DMS53 treated with DMSO at 0.1 percent for 48 hours (cell line): ENCODE data around the gene MAP3K6.

ENCODE experiments used
- DNase-seq: peaks from one replicate; lab custom pipeline; 2025; ENCODE audit not compliant: unreplicated experiment; lab: John Stamatoyannopoulos, UW

Gene MAP3K6

DNA sequence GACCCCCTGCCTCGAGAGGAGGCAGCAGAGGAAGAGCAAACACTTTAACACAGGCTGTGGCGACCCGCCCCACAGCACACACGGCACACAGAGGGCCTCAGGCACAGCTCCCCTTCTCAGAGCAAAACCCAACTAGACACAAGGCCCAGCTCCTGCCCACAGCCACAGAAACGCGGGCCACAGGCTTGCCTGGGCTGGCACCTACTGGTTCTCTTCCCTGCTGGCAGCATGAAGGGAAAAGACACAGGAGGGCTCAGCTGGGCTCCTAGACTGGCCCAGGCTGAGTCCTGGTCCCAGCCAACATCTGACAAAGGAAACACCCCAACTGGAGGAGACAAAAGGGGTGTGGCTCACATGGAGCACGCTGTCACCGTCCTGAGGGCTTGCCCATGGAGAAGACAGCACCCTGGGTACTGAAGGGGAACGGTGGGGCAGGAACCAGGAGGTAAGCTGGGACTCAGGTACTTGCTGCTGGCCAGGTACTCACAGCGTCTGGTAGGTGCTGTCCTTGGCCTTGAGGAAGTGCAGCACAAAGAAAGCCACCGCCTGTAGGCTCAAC, 12.9 kb upstream of the MAP3K6 start:
- no peak for DNase-seq

DNA sequence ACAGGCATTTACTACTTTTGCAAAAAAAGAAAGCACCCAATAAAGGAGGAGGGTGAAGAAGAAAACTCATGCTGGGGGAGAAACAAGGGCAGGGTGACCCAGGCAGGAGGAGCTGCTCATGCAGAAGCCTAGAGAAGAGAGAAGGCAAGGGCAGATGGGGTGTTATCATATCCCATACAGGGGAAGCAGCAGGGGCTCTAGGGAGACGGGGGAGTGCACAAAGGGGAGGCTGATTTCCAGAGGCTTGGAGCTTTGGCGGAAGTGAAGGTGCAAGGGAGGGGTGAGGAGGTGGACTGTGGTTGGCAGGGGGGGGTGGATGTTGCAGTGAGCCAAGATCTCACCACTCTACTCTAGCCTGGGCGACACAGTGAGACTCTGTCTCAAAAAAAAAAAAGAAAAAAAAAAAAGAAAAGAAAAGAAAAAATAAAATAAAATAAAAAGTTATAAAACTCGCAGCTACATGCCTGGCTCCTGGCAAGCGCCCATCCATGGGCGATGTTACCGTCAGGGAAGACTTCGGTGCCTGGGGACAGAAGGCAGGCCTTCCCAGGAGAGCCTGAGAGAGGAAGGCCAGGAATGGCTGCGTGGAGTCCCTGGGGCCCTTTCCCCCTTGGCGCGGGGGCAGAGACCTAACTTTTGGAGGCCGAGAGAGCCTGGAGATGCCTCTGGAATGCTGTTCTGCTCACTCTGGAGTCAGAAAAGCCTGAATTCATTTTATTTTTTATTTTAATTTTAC, 11.2 kb upstream of the MAP3K6 start:
- no peak for DNase-seq

GRCh38 chr1:27374362-27375086, 7.8 kb upstream of the MAP3K6 start, which contains the start of gene FCN3:
TSS of gene FCN3 (minus strand) at chr1:27374824. CDS start at chr1:27374818, 6 bp downstream.
- DNase-seq = no peak

DNA sequence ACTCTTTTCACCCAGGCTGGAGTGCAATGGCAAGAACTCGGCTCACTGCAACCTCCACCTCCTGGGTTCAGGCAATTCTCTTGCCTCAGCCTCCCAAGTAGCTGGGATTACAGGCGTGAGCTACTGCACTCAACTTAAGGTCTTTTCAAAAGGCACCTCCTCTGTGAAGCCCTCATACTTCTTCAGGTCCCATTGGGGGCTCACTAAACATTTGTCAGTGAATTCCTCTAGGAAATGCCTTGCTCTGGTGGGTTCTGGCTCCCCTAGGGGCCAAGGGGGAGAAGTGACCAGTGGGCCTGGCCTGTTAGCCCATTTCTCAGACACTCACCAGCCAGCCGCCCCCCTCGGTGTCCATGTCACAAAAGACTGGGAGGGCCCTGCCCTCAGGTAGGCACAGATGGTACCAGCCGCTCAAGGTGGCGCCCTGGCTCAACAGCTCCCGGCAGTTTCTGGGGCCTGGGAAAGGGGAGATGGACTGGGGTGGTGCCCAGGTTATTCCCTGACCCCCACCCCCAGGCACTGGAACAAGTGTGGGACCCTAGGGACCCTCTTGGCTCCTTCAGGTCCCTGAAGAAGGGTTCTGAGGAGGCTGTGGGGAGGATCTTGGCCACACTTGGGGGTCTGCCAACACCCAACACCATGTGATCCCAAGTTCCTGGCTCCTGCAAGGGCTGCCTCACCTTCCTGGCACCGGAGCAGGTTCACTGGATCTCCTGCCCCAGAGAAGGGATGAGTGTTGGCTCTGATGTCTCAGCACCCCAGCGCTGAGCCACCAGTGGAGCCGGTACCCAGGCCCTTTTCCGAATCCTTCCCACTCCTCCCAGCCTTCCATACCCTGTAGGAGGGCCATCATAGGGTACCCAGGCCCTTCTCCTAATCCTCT, 6.3 kb upstream of the MAP3K6 start:
- DNase-seq = no peak

- no peak for DNase-seq
Measured at GRCh38 chr1:27372022-27372807, 5.5 kb upstream of the MAP3K6 start.

DNA sequence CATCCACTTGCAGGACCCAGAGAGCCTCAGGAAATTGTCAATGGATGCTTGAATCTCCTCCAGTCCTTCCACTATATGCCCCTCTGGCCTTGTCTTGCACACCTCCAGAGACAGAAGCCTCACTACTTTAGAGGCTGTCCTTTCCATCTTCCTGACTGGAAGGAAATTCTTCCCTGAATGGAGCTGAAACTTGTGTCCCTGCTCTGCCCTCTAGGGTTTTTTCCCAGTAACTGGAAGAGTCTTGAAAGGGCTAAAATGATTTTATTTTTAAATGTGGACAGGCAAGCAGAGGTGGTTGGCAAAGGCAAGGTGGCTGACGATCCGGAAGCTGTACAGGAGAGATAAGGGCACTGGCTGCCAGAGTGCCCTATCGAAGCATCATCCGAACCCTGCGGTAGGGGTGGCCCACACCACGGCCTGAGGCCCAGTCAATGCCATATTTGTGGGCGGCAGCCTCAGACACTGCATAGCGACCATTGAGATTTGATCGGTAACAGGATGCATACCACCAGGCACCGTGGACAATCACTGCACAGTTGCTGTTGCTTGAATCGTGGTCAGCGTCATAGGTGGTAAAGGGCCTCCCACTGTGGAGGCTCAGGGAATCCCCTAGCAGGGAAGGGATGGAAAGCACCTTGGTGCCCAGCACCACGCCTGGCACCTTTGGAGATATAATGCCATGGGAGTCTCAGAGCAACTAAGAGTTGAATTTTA, 2.3 kb upstream of the MAP3K6 start:
- DNase-seq = peak; percentile 14

- DNase-seq = no peak
Measured at GRCh38 chr1:27367160-27367650, 444 bp upstream of the MAP3K6 start.

GRCh38 chr1:27366113-27366410, 699 bp downstream of the MAP3K6 start:
- DNase-seq = peak; percentile 58

DNA sequence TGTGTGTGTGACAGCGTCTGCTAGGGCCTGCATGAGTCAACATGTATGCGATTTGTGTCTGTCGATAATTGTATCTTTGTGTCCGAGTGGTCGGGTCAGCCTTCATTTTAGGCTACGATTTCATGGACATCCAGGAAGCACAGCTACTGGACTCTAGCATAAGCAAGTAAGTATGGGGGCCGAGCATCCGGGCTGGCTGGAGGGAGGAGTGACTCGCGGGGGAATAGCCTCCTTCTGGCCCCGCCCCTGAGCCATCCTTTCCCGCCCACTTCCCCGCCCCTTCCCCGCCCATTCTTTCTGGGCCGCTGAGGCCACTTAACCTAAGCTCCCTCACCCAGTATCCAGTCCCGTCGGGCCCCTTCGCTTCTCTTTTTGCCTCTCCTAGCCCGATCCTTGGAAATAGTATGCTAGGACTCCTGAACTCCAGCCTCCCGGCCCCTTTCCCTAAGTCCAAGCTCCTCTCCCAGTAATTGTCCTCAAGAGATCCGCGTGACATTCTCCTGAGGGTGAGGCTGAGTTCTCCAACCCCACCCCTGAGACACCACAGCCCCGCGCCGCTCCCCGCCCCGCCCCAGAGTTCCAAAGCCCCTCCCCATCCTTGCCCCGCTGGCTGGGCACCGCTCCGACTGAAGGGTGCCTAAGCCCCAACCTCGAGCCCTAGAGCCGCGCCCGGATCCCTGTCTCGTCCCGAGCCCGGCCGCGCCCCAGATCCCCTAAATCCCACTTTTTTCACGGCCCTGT, 1.2 kb downstream of the MAP3K6 start:
- DNase-seq = peak; percentile 77

DNA sequence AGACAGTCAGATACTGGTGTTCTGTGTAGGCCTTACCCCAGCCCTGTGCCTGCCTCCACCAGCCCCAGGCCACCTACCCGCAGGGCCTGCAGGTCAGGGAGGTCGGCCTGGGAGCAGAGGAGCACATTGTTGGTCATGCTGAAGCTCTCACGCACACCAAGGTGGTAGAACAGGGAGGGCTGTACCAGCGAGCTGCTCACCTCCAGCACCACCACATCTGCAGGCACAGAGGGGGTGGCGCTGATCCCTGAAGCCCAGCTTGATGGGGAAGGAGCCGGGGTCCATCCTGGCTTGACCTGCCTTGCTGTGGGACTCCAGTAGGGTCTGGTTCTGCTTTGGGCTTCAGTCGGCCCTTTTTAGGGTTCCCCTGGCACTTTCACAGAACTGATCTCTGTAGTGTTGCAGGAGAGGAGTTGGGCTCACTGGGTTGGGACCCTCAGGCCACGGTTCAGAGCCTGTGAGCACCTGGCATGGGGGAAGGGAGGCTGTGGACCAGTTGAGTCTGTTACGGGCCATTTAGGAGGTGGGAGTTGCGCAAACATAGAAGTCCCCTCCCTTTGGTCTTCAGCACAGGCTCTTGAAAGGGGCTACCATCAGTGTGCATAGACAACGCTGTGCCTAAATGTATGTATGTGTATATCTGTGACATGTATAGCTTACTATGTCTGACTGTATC, 1.9 kb downstream of the MAP3K6 start:
- DNase-seq = no peak

GRCh38 chr1:27363766-27364695, 2.7 kb downstream of the MAP3K6 start:
- DNase-seq = no peak

- no peak for DNase-seq
Measured at GRCh38 chr1:27361553-27361952, 5.2 kb downstream of the MAP3K6 start.

DNA sequence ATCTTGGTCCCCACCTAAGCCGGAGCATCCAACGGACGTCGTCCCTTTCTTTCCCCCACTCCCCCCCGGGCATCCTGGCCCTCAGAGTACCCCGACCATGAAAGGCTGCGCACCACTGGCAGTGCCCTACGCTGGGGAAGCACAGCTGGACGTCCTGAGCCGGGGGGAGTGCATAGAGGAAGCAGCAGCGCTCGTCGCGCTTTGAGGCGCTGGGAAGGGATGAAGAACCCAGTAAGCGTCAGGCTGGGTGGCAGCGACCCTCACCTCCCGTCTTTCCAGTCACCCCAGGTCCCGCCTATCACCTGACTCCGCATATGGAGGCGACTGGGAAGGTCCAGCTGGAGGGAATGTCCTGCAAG, 5.7 kb downstream of the MAP3K6 start:
- no peak for DNase-seq

- DNase-seq = no peak
Measured at GRCh38 chr1:27360159-27361043, 6.4 kb downstream of the MAP3K6 start.

DNA sequence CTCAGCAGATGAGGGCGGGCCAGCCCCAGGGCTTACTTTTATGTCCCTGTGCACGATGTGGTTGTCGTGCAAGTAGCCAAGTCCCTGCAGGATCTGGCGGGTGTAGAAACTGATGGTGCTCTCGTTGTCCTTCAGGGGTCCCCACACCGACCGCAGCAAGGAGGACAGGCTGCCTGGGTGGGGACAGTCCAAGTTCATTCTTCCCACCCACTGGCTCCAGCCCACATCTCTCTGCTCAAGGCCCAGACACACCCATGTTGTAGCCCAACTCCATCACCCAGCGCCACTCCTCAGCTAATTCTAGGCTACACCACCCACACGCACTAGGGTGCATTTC, 7.0 kb downstream of the MAP3K6 start:
- no peak for DNase-seq

GRCh38 chr1:27358928-27359313, 7.8 kb downstream of the MAP3K6 start:
- no peak for DNase-seq
